HK-2 (cell line): ENCODE measurements around the gene ORC6.

Source experiments
- DNase-seq: peaks from one replicate; pipeline ENCODE4 v3.0.0-alpha.2; 2018; ENCODE audit not compliant: unreplicated experiment

ORC6 gene

GRCh38 chr16:46701615-46702014, 12.2 kb downstream of the ORC6 start:
- DNase-seq = no peak

GRCh38 chr16:46702030-46702429, 12.6 kb downstream of the ORC6 start:
- no peak for DNase-seq

GRCh38 chr16:46706642-46707041, 17.2 kb downstream of the ORC6 start:
- DNase-seq = no peak

GRCh38 chr16:46709469-46710005, 20.1 kb downstream of the ORC6 start:
- DNase-seq = no peak

GRCh38 chr16:46711106-46712058, 21.9 kb downstream of the ORC6 start:
- no peak for DNase-seq

- DNase-seq = no peak
These were observed 23.5 kb downstream of the ORC6 start for GRCh38 chr16:46712911-46713310.

- DNase-seq = no peak
These were observed 24.2 kb downstream of the ORC6 start for GRCh38 chr16:46713634-46714033.

GRCh38 chr16:46714797-46715591, 25.5 kb downstream of the ORC6 start:
- DNase-seq = no peak

- no peak for DNase-seq
These were observed 26.4 kb downstream of the ORC6 start for GRCh38 chr16:46715769-46716305.

- no peak for DNase-seq
These were observed 28.2 kb downstream of the ORC6 start for GRCh38 chr16:46717692-46718091.

GRCh38 chr16:46718214-46718613, 28.8 kb downstream of the ORC6 start:
- DNase-seq = no peak

- DNase-seq = no peak
These were observed 30.1 kb downstream of the ORC6 start for GRCh38 chr16:46719528-46719927.

GRCh38 chr16:46720619-46721018, 31.2 kb downstream of the ORC6 start:
- DNase-seq = no peak

GRCh38 chr16:46721885-46722284, 32.4 kb downstream of the ORC6 start:
- no peak for DNase-seq

GRCh38 chr16:46727184-46727583, 37.7 kb downstream of the ORC6 start:
- no peak for DNase-seq

GRCh38 chr16:46727630-46728029, 38.2 kb downstream of the ORC6 start:
- no peak for DNase-seq

GRCh38 chr16:46728806-46729205, 39.3 kb downstream of the ORC6 start:
- DNase-seq = no peak

GRCh38 chr16:46729326-46729995, 40.0 kb downstream of the ORC6 start:
- no peak for DNase-seq

GRCh38 chr16:46730126-46730525, 40.7 kb downstream of the ORC6 start:
- DNase-seq = no peak

- no peak for DNase-seq
These were observed 41.6 kb downstream of the ORC6 start for GRCh38 chr16:46730801-46731690.
